ENCODE results near the gene AJAP1. TPM values are rescaled to one million over a fixed set of nuclear protein-coding genes. Genes with fewer than 3 reads are reported as not detected.

AJAP1 gene
- total and polyA plus RNA-seq, 2 donors (not counting 1 experiment from before 2014, with no cell fraction given) = not detected

DNA sequence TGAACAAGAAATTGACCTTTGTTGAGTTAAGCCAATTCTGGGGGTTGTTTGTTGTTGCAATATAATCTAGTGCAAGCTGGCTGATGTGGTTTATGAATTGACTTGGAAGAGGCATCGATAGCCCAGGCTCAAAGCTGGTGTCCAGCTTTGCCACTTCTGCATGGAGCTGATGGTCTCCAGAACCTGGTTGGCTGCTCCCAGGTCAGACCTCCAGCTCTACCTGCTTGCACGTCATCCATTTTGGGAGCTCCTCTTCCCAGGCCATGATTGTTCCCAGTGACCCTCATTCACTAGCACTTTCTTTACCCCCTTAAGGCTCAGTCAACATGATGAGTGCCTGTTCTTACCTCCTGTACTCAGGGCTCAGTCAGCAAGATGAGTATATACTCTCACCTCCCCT is 5.8 kb upstream of the AJAP1 start:
- Histone ChIP-seq H4K20me1 (ENCODE audit: control insufficient read depth, insufficient read depth, low read length, poor library complexity, severe bottlenecking) (no peaks in the 10 kb centered on the region), H3K9ac (ENCODE audit: low read length) (no peak overlapping the region), H2AFZ (ENCODE audit: insufficient read depth, low read depth, low read length, poor library complexity, severe bottlenecking) (no peak overlapping the region), H3K4me3 (ENCODE audit: control extremely low read depth in 1 of 5, extremely low read depth in 1 of 5, insufficient read depth in 1 of 5, low read depth in 2 of 5, low read length in 4 of 5) (no peak overlapping the region), H3K4me1 (ENCODE audit: control insufficient read depth in 2 of 2, insufficient read depth in 2 of 2, low read length in 2 of 2) (peaks cover 7 to 8% of the 10 kb centered on the region in 2 donors), H3K36me3 (replicated peaks in 1 of 2; ENCODE audit: control extremely low read depth in 1 of 2, control insufficient read depth in 1 of 2, extremely low read depth in 1 of 2, insufficient read depth in 2 of 2, low read length in 1 of 2) (no peaks in the 10 kb centered on the region), H3K9me3 (ENCODE audit: control extremely low read depth in 1 of 3, control insufficient read depth in 2 of 3, insufficient read depth in 1 of 3, low read length in 2 of 3) (peaks cover 0 to 12% (median 0%) of the 10 kb centered on the region in 3 donors), H3K27me3 (replicated peaks in 1 of 4; ENCODE audit: control extremely low read depth in 1 of 4, control insufficient read depth in 3 of 4, insufficient read depth in 4 of 4, low read length in 3 of 4) (peaks cover 0 to 37% (median 7%) of the 10 kb centered on the region in 4 experiments), H3K4me2 (replicated peaks; ENCODE audit: low read depth, low read length, poor library complexity, severe bottlenecking) (no peak overlapping the region), H3K79me2 (ENCODE audit: control insufficient read depth, insufficient read depth, low read length) (no peaks in the 10 kb centered on the region), H3K27ac (ENCODE audit: low read length in 2 of 2) (no peak overlapping the region)
- ATAC-seq (ENCODE audit: low read depth) (no peak), DNase-seq (no peak)
- Mint-ChIP-seq H3K4me3 (no peak overlapping the region), H3K27ac (no peak overlapping the region), H3K4me1 (no peaks in the 10 kb centered on the region), H3K27me3 (peaks cover 6% of the 10 kb centered on the region), H3K9me3 (ENCODE audit: insufficient read depth) (no peaks in the 10 kb centered on the region)
- POLR2A ChIA-PET = no interaction called here
- intact Hi-C loops (cut with micrococcal nuclease) = no loop called here
- no peak for TF ChIP-seq EZH2 (IDR thresholded peaks at IDR 0.05; ENCODE audit: borderline replicate concordance, insufficient read depth, low read depth, low read length, poor library complexity, severe bottlenecking)
- TF ChIP-seq, protein P1, sequence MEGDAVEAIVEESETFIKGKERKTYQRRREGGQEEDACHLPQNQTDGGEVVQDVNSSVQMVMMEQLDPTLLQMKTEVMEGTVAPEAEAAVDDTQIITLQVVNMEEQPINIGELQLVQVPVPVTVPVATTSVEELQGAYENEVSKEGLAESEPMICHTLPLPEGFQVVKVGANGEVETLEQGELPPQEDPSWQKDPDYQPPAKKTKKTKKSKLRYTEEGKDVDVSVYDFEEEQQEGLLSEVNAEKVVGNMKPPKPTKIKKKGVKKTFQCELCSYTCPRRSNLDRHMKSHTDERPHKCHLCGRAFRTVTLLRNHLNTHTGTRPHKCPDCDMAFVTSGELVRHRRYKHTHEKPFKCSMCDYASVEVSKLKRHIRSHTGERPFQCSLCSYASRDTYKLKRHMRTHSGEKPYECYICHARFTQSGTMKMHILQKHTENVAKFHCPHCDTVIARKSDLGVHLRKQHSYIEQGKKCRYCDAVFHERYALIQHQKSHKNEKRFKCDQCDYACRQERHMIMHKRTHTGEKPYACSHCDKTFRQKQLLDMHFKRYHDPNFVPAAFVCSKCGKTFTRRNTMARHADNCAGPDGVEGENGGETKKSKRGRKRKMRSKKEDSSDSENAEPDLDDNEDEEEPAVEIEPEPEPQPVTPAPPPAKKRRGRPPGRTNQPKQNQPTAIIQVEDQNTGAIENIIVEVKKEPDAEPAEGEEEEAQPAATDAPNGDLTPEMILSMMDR (IDR thresholded peaks at IDR 0.05) = no peak
- 89% methylated on average over 2 of the region's 2 CpGs for WGBS (ENCODE audit: insufficient coverage)
- CTCF ChIA-PET = no interaction called here

DNA sequence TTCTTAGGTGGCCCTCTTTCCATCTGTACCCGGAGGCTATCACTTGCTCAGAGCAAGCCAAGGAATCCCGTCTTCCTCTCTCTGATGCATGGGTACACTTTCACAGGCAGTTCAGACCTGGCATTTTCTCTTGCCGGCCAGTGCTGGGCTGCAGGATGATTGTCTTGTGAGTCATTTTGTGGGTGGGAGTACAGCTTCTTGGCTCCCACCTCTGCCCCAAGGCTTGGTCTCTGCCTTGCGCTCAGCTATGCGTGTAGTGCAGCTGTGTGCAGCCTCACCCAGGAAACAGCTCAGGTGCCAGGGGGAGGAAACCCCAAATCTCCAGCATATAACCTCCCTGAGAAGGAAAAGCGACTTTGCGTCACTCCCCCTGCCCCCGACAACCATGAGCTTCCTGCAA is 3.9 kb upstream of the AJAP1 start:
- Histone ChIP-seq H3K36me3 (replicated peaks in 1 of 2; ENCODE audit: control extremely low read depth in 1 of 2, control insufficient read depth in 1 of 2, extremely low read depth in 1 of 2, insufficient read depth in 2 of 2, low read length in 1 of 2) (no peaks in the 10 kb centered on the region), H3K4me2 (replicated peaks; ENCODE audit: low read depth, low read length, poor library complexity, severe bottlenecking) (no peak overlapping the region), H3K27ac (ENCODE audit: low read length in 2 of 2) (no peak overlapping the region), H3K9me3 (ENCODE audit: control extremely low read depth in 1 of 3, control insufficient read depth in 2 of 3, insufficient read depth in 1 of 3, low read length in 2 of 3) (peaks cover 0 to 15% (median 0%) of the 10 kb centered on the region in 3 donors), H3K9ac (ENCODE audit: low read length) (no peak overlapping the region), H2AFZ (ENCODE audit: insufficient read depth, low read depth, low read length, poor library complexity, severe bottlenecking) (no peak overlapping the region), H4K20me1 (ENCODE audit: control insufficient read depth, insufficient read depth, low read length, poor library complexity, severe bottlenecking) (no peaks in the 10 kb centered on the region), H3K79me2 (ENCODE audit: control insufficient read depth, insufficient read depth, low read length) (no peaks in the 10 kb centered on the region), H3K4me3 (ENCODE audit: control extremely low read depth in 1 of 5, extremely low read depth in 1 of 5, insufficient read depth in 1 of 5, low read depth in 2 of 5, low read length in 4 of 5) (no peak overlapping the region), H3K27me3 (replicated peaks in 1 of 4; ENCODE audit: control extremely low read depth in 1 of 4, control insufficient read depth in 3 of 4, insufficient read depth in 4 of 4, low read length in 3 of 4) (peaks cover 0 to 42% (median 7%) of the 10 kb centered on the region in 4 experiments), H3K4me1 (ENCODE audit: control insufficient read depth in 2 of 2, insufficient read depth in 2 of 2, low read length in 2 of 2) (peaks cover 7 to 8% of the 10 kb centered on the region in 2 donors)
- CTCF ChIA-PET = no interaction called here
- 70% methylated on average over 4 of the region's 8 CpGs for WGBS (ENCODE audit: insufficient coverage)
- H3K27ac Mint-ChIP-seq = no peak overlapping the region
- H3K4me1 Mint-ChIP-seq = no peaks in the 10 kb centered on the region
- peaks cover 5% of the 10 kb centered on the region for H3K27me3 Mint-ChIP-seq
- intact Hi-C loops (cut with micrococcal nuclease) = loop anchor here (10.0 kb wide), 1 partner anchor 174 kb away; no protein-coding TSS in a partner anchor
- POLR2A ChIA-PET = no interaction called here
- ATAC-seq (ENCODE audit: low read depth) (no peak), DNase-seq (no peak)
- no peak overlapping the region for H3K4me3 Mint-ChIP-seq
- no peaks in the 10 kb centered on the region for H3K9me3 Mint-ChIP-seq (ENCODE audit: insufficient read depth)
- no peak for TF ChIP-seq EZH2 (IDR thresholded peaks at IDR 0.05; ENCODE audit: borderline replicate concordance, insufficient read depth, low read depth, low read length, poor library complexity, severe bottlenecking)
- TF ChIP-seq, protein P1 (IDR thresholded peaks at IDR 0.05) = no peak

Measured in B cell (primary cell).